ENCODE data around the gene SORCS2.

- TF ChIP-seq POLR2A (IDR thresholded peaks at IDR 0.05; ENCODE audit: low read length) (no peak), GATA1 (IDR thresholded peaks at IDR 0.05; ENCODE audit: low read depth, low read length) (no peak)
Observed at GRCh38 chr4:7326306-7326692, 134.0 kb downstream of the SORCS2 start.
